Activated naive CD4-positive, alpha-beta T cell treated with anti-CD3 and anti-CD28 coated beads, Interleukin-2, amount 50 U/mL, for 72 hours (primary cell): ENCODE data around the gene TLCD5. TPM values are rescaled to one million over a fixed set of nuclear protein-coding genes. Genes with fewer than 3 reads are reported as not detected.
A peak's percentile ranks its signal among the peaks of the same experiment; 100 is the strongest.

ENCODE experiments used
- ATAC-seq, 2 donors: fragments of 150-1000 bp; cut with Tn5 transposase; 2 replicates each; pipeline ENCODE4 v1.10.0; 2021; ENCODE audit warnings: mild to moderate bottlenecking in 2 of 2, moderate library complexity in 2 of 2
- DNase-seq, 2 donors: peaks; one replicate each; pipeline ENCODE4 v3.0.0; 2021 to 2022; ENCODE audit warnings: low spot score in 2 of 2
- H3K27ac Mint-ChIP-seq, 2 donors: one replicate each; pipeline ENCODE4 v1.8.0; 2022; ENCODE audit warnings: mild to moderate bottlenecking in 2 of 2, mixed read lengths in 2 of 2
- H3K36me3 Mint-ChIP-seq, 2 donors: one replicate each; pipeline ENCODE4 v1.8.0; 2022; ENCODE audit warnings: mixed read lengths in 2 of 2
- H3K9me3 Mint-ChIP-seq, 2 donors: one replicate each; pipeline ENCODE4 v1.8.0; 2022; ENCODE audit warnings: mixed read lengths in 2 of 2
- total RNA-seq, 2 donors: library from RNA; stranded (reverse); gene quantifications; one replicate each; pipeline ENCODE4 v1.2.3, GENCODE V29; 2022

The TLCD5 gene
- total RNA-seq, 2 donors from 2014 or later = 1.2 TPM; not detected in 1

- peaks cover 0 to 5% of the 10 kb centered on the region in 2 donors for H3K9me3 Mint-ChIP-seq
- peak in 1 of 2 donors; percentile 29 for ATAC-seq
- DNase-seq = no peak
Observed at GRCh38 chr11:120343429-120343828, 18.3 kb downstream of the TLCD5 start.

GRCh38 chr11:120344302-120345004 is 19.4 kb downstream of the TLCD5 start:
- H3K9me3 Mint-ChIP-seq = peaks cover 0 to 5% of the 10 kb centered on the region in 2 donors
- H3K27ac Mint-ChIP-seq = peak overlapping the region; percentile 25 to 30
- peaks cover 7% of the 10 kb centered on the region in 2 donors for H3K36me3 Mint-ChIP-seq
- DNase-seq (peak in 1 of 2 donors; percentile 55), ATAC-seq (peak; percentile 88 to 95)

More at GRCh38 chr11:120343429-120343828, 18.3 kb downstream of the TLCD5 start:
- Mint-ChIP-seq H3K36me3 (peaks cover 7% of the 10 kb centered on the region in 2 donors), H3K27ac (no peak overlapping the region)

- Mint-ChIP-seq H3K27ac (no peak overlapping the region), H3K36me3 (peaks cover 7% of the 10 kb centered on the region in 2 donors), H3K9me3 (peaks cover 0 to 5% of the 10 kb centered on the region in 2 donors)
- DNase-seq = no peak
- no peak for ATAC-seq
Observed at GRCh38 chr11:120346233-120346632, 21.1 kb downstream of the TLCD5 start.

GRCh38 chr11:120350637-120351036 is 25.5 kb downstream of the TLCD5 start:
- ATAC-seq = no peak
- no peak overlapping the region for H3K27ac Mint-ChIP-seq

GRCh38 chr11:120352405-120352804 is 27.3 kb downstream of the TLCD5 start:
- H3K36me3 Mint-ChIP-seq = no peaks in the 10 kb centered on the region
- H3K27ac Mint-ChIP-seq = no peak overlapping the region
- no peaks in the 10 kb centered on the region for H3K9me3 Mint-ChIP-seq
- ATAC-seq (no peak), DNase-seq (no peak)

More at GRCh38 chr11:120350637-120351036, 25.5 kb downstream of the TLCD5 start:
- DNase-seq = no peak
- no peaks in the 10 kb centered on the region for H3K9me3 Mint-ChIP-seq
- H3K36me3 Mint-ChIP-seq = no peaks in the 10 kb centered on the region

GRCh38 chr11:120354068-120354467 is 29.0 kb downstream of the TLCD5 start:
- no peak for ATAC-seq
- no peak overlapping the region for H3K27ac Mint-ChIP-seq

GRCh38 chr11:120354779-120355178 is 29.7 kb downstream of the TLCD5 start:
- no peak for ATAC-seq

More at GRCh38 chr11:120354068-120354467, 29.0 kb downstream of the TLCD5 start:
- Mint-ChIP-seq H3K9me3 (no peaks in the 10 kb centered on the region), H3K36me3 (no peaks in the 10 kb centered on the region)
- DNase-seq = no peak

GRCh38 chr11:120357620-120358019 is 32.5 kb downstream of the TLCD5 start:
- Mint-ChIP-seq H3K36me3 (no peaks in the 10 kb centered on the region), H3K9me3 (no peaks in the 10 kb centered on the region), H3K27ac (no peak overlapping the region)
- ATAC-seq = no peak
- DNase-seq = no peak

More at GRCh38 chr11:120354779-120355178, 29.7 kb downstream of the TLCD5 start:
- H3K27ac Mint-ChIP-seq = no peak overlapping the region
- H3K9me3 Mint-ChIP-seq = no peaks in the 10 kb centered on the region
- DNase-seq = no peak
- no peaks in the 10 kb centered on the region for H3K36me3 Mint-ChIP-seq

GRCh38 chr11:120358729-120359128 is 33.6 kb downstream of the TLCD5 start:
- ATAC-seq (no peak), DNase-seq (no peak)
- Mint-ChIP-seq H3K36me3 (no peaks in the 10 kb centered on the region), H3K9me3 (no peaks in the 10 kb centered on the region), H3K27ac (no peak overlapping the region)

- ATAC-seq = no peak
- DNase-seq = no peak
- no peak overlapping the region for H3K27ac Mint-ChIP-seq
- no peaks in the 10 kb centered on the region for H3K36me3 Mint-ChIP-seq
- H3K9me3 Mint-ChIP-seq = no peaks in the 10 kb centered on the region
Observed at GRCh38 chr11:120363436-120363835, 38.3 kb downstream of the TLCD5 start.

GRCh38 chr11:120365512-120365911 is 40.4 kb downstream of the TLCD5 start:
- H3K27ac Mint-ChIP-seq = no peak overlapping the region
- DNase-seq = no peak
- ATAC-seq = no peak
- H3K36me3 Mint-ChIP-seq = no peaks in the 10 kb centered on the region
- H3K9me3 Mint-ChIP-seq = no peaks in the 10 kb centered on the region

- no peak overlapping the region for H3K27ac Mint-ChIP-seq
- no peaks in the 10 kb centered on the region for H3K9me3 Mint-ChIP-seq
- no peaks in the 10 kb centered on the region for H3K36me3 Mint-ChIP-seq
- ATAC-seq (no peak), DNase-seq (no peak)
Observed at GRCh38 chr11:120372296-120372695, 47.2 kb downstream of the TLCD5 start.

GRCh38 chr11:120375076-120375475 is 50.0 kb downstream of the TLCD5 start:
- Mint-ChIP-seq H3K27ac (no peak overlapping the region), H3K9me3 (peaks cover 4 to 6% of the 10 kb centered on the region in 2 donors), H3K36me3 (peaks cover 7 to 11% of the 10 kb centered on the region in 2 donors)
- ATAC-seq (no peak), DNase-seq (no peak)

GRCh38 chr11:120376547-120377182 is 51.6 kb downstream of the TLCD5 start:
- no peak overlapping the region for H3K27ac Mint-ChIP-seq
- peaks cover 7 to 11% of the 10 kb centered on the region in 2 donors for H3K36me3 Mint-ChIP-seq
- peaks cover 4 to 6% of the 10 kb centered on the region in 2 donors for H3K9me3 Mint-ChIP-seq
- ATAC-seq (no peak), DNase-seq (no peak)

GRCh38 chr11:120378474-120378873 is 53.4 kb downstream of the TLCD5 start:
- DNase-seq (no peak), ATAC-seq (no peak)
- Mint-ChIP-seq H3K9me3 (peaks cover 6 to 11% of the 10 kb centered on the region in 2 donors), H3K36me3 (peaks cover 7 to 11% of the 10 kb centered on the region in 2 donors), H3K27ac (no peak overlapping the region)

GRCh38 chr11:120381401-120381800 is 56.3 kb downstream of the TLCD5 start:
- Mint-ChIP-seq H3K27ac (no peak overlapping the region), H3K9me3 (peaks cover 6 to 11% of the 10 kb centered on the region in 2 donors), H3K36me3 (peaks cover 7 to 11% of the 10 kb centered on the region in 2 donors)
- ATAC-seq (no peak), DNase-seq (no peak)
